ENCODE measurements around the gene YPEL1. TPM values are rescaled to one million over a fixed set of nuclear protein-coding genes. Genes with fewer than 3 reads are reported as not detected.

The YPEL1 gene
- total and polyA plus RNA-seq, 4 donors, result 0.83 to 4.8 (median 2.2) TPM

- DNase-seq (ENCODE audit: low spot score), result no peak
- Histone ChIP-seq H3K27ac (ENCODE audit: low read depth in 1 of 2, low read length in 2 of 2) (no peak overlapping the region), H3K4me1 (ENCODE audit: control insufficient read depth in 4 of 4, insufficient read depth in 4 of 4, low read length in 3 of 4) (peaks cover 0 to 6% (median 2%) of the 10 kb centered on the region in 4 donors), H3K27me3 (ENCODE audit: control insufficient read depth in 4 of 4, insufficient read depth in 4 of 4, low read length in 3 of 4) (no peaks in the 10 kb centered on the region), H3K9ac (ENCODE audit: low read depth in 1 of 2, low read length in 2 of 2) (no peak overlapping the region), H3K9me3 (ENCODE audit: control insufficient read depth in 4 of 4, low read length in 3 of 4) (no peaks in the 10 kb centered on the region), H3K4me3 (ENCODE audit: low read depth in 1 of 3, low read length in 3 of 3) (no peak overlapping the region), H3K36me3 (ENCODE audit: control insufficient read depth in 4 of 4, insufficient read depth in 3 of 4, low read depth in 1 of 4, low read length in 3 of 4) (no peaks in the 10 kb centered on the region)
- 73% methylated on average over 8 of the region's 8 CpGs for WGBS
- TF ChIP-seq JUND (IDR thresholded peaks at IDR 0.05) (no peak), FOXA1 (IDR thresholded peaks at IDR 0.05) (no peak), FOXA2 (IDR thresholded peaks at IDR 0.05) (no peak), ZBTB33 (IDR thresholded peaks at IDR 0.05) (no peak), RXRA (IDR thresholded peaks at IDR 0.05) (no peak), TAF1 (conservative IDR thresholded peaks at IDR 0.05) (no peak), YY1 (IDR thresholded peaks at IDR 0.05) (no peak), HNF4G (IDR thresholded peaks at IDR 0.05) (no peak), EGR1 (IDR thresholded peaks at IDR 0.05; ENCODE audit: low read depth in 2 of 2) (no peak)
- TF ChIP-seq, protein P1, sequence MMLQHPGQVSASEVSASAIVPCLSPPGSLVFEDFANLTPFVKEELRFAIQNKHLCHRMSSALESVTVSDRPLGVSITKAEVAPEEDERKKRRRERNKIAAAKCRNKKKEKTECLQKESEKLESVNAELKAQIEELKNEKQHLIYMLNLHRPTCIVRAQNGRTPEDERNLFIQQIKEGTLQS (IDR thresholded peaks at IDR 0.05), result no peak
Observed at GRCh38 chr22:21709688-21710087, 25.9 kb downstream of the YPEL1 start.

DNA sequence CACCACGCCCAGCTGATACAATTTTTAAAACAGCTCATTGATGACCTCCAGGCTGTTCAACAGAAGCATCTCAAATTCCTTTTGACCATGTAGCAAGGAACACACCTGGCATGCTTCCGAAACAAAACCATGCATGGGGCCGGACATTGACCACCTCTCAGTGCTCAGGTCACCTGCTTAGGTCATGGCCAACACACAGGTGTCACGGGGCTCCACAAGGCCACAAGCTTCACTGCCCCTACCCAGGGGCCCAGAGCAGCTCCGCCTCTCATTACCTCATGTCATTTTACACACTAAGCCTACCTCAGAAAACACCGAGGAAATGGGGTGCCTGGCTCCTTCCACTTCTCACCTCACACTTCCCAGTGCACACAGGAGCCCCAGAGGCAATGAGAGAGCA is 26.6 kb downstream of the YPEL1 start:
- no peak for TF ChIP-seq RAD21 (IDR thresholded peaks at IDR 0.05)
- no peak for TF ChIP-seq FOXA1 (IDR thresholded peaks at IDR 0.05)
- no peak for TF ChIP-seq RXRA (IDR thresholded peaks at IDR 0.05)
- no peak for TF ChIP-seq HNF4G (IDR thresholded peaks at IDR 0.05)
- TF ChIP-seq TAF1 (conservative IDR thresholded peaks at IDR 0.05), result no peak
- no peak for TF ChIP-seq REST (IDR thresholded peaks at IDR 0.05)
- no peak for TF ChIP-seq JUND (IDR thresholded peaks at IDR 0.05)
- TF ChIP-seq YY1 (IDR thresholded peaks at IDR 0.05), result no peak
- TF ChIP-seq MAX (IDR thresholded peaks at IDR 0.05), result no peak
- no peak for TF ChIP-seq CTCF (IDR thresholded peaks at IDR 0.05; ENCODE audit: low read depth, low read length, missing input control)
- TF ChIP-seq, protein P1 (IDR thresholded peaks at IDR 0.05), result no peak
- no peaks in the 10 kb centered on the region for H3K36me3 ChIP-seq (ENCODE audit: control insufficient read depth in 4 of 4, insufficient read depth in 3 of 4, low read depth in 1 of 4, low read length in 3 of 4)
- no peak overlapping the region for H3K4me3 ChIP-seq (ENCODE audit: low read depth in 1 of 3, low read length in 3 of 3)
- no peak overlapping the region for H3K27ac ChIP-seq (ENCODE audit: low read depth in 1 of 2, low read length in 2 of 2)
- DNase-seq (ENCODE audit: low spot score), result no peak
- 94% methylated on average over 6 of the region's 6 CpGs for WGBS
- H3K9ac ChIP-seq (ENCODE audit: low read depth in 1 of 2, low read length in 2 of 2), result no peak overlapping the region
- H3K27me3 ChIP-seq (ENCODE audit: control insufficient read depth in 4 of 4, insufficient read depth in 4 of 4, low read length in 3 of 4), result no peaks in the 10 kb centered on the region
- peaks cover 0 to 6% (median 2%) of the 10 kb centered on the region in 4 donors for H3K4me1 ChIP-seq (ENCODE audit: control insufficient read depth in 4 of 4, insufficient read depth in 4 of 4, low read length in 3 of 4)
- no peaks in the 10 kb centered on the region for H3K9me3 ChIP-seq (ENCODE audit: control insufficient read depth in 4 of 4, low read length in 3 of 4)

All from liver (tissue), 9 donors.